DND-41 (cell line): ENCODE data around the gene ST6GALNAC4.

Experiments used
- EZH2 ChIP-seq: IDR thresholded peaks from 3 replicates; pipeline ENCODE4 v1.6.1; 2012; ENCODE audit warnings: borderline replicate concordance, low read depth, mild to moderate bottlenecking, moderate library complexity, low read length, inconsistent platforms; ENCODE audit not compliant: severe bottlenecking
- TF ChIP-seq, protein P1 (sequence below): IDR thresholded peaks from 2 replicates; pipeline ENCODE4 v1.5.1; 2012; ENCODE audit warnings: borderline replicate concordance, low read length, moderate library complexity, mild to moderate bottlenecking; ENCODE audit not compliant: poor library complexity, severe bottlenecking; ENCODE audit errors: extremely low read depth

DNA sequence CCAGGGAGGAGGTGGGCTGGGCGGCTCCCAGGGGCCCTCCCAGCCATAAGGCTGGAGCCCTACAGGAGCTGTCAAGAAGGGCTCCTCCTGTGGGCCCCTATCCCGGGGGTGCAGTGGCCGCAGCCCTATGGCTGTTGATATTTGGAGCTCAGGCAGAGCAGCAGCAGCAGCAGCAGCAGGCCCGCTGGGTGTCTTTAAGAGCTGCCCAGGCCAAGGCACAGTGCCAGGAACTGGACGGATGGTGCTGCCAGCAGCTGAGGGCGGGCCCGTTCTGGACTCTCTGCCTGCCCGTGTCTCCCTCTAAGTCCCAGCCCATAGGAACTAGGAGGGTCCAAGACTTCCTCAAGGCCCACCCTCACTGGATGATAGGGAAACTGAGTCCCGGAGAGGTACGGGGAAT lies 43.0 kb downstream of the ST6GALNAC4 start:
- TF ChIP-seq, protein P1, sequence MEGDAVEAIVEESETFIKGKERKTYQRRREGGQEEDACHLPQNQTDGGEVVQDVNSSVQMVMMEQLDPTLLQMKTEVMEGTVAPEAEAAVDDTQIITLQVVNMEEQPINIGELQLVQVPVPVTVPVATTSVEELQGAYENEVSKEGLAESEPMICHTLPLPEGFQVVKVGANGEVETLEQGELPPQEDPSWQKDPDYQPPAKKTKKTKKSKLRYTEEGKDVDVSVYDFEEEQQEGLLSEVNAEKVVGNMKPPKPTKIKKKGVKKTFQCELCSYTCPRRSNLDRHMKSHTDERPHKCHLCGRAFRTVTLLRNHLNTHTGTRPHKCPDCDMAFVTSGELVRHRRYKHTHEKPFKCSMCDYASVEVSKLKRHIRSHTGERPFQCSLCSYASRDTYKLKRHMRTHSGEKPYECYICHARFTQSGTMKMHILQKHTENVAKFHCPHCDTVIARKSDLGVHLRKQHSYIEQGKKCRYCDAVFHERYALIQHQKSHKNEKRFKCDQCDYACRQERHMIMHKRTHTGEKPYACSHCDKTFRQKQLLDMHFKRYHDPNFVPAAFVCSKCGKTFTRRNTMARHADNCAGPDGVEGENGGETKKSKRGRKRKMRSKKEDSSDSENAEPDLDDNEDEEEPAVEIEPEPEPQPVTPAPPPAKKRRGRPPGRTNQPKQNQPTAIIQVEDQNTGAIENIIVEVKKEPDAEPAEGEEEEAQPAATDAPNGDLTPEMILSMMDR = no peak
- TF ChIP-seq EZH2 = no peak
